Suprapubic skin (tissue), 3 donors: ENCODE results near the gene CLSTN2.

Source experiments
- CTCF ChIP-seq, 2 donors: fragments of 200-600 bp in 1 of 2; fragments of 450-650 bp in 1 of 2; sonication (generic) in 1 of 2; IDR thresholded peaks; one replicate each; pipeline ENCODE4 v1.5.1; 2016 to 2019; ENCODE audit warnings: antibody characterized with exemption in 2 of 2, mild to moderate bottlenecking in 1 of 2, moderate library complexity in 1 of 2
- EP300 ChIP-seq: sonication (generic); formaldehyde crosslinking; IDR thresholded peaks from one replicate; pipeline ENCODE4 v1.6.1; 2017; ENCODE audit warnings: antibody characterized with exemption
- POLR2A ChIP-seq, 2 donors: fragments of 450-650 bp; IDR thresholded peaks; one replicate each; pipeline ENCODE4 v1.6.1; 2017; ENCODE audit warnings: antibody characterized with exemption in 2 of 2, mild to moderate bottlenecking in 2 of 2, moderate library complexity in 2 of 2

- TF ChIP-seq POLR2A (IDR thresholded peaks at IDR 0.05) (no peak), EP300 (no peak), CTCF (IDR thresholded peaks at IDR 0.05) (no peak)
These were observed 443.8 kb downstream of the CLSTN2 start for GRCh38 chr3:140378571-140379340.
